ENCODE data around the gene SESN1.
A peak's percentile ranks its signal among the peaks of the same experiment; 100 is the strongest.

SESN1 gene

DNA sequence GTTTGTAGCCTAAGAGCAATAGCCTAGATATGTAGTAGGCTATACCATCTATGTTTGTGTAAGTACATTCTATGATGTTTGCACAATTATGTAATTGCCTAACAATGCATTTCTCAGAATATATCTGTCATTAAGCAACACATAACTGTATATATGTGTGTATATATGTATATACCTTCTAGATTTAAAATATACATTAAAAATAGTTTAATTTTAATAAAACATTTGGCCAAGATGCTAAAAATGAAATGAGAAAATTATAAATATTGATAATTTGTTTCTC is 20.6 kb downstream of the SESN1 start:
- FAIRE-seq (no peak), DNase-seq (ENCODE audit: insufficient read length) (no peak)
- TF ChIP-seq POLR2A (IDR thresholded peaks at IDR 0.05; ENCODE audit: low read depth, low read length) (no peak), TAF1 (IDR thresholded peaks at IDR 0.05; ENCODE audit: borderline replicate concordance, low read depth, low read length) (no peak), POLR2AphosphoS5 (IDR thresholded peaks at IDR 0.05; ENCODE audit: low read depth, low read length) (no peak)

- FAIRE-seq (peak; percentile 72), DNase-seq (ENCODE audit: insufficient read length) (no peak)
- TF ChIP-seq POLR2AphosphoS5 (IDR thresholded peaks at IDR 0.05; ENCODE audit: low read depth, low read length) (no peak), POLR2A (IDR thresholded peaks at IDR 0.05; ENCODE audit: low read depth, low read length) (no peak), TAF1 (IDR thresholded peaks at IDR 0.05; ENCODE audit: borderline replicate concordance, low read depth, low read length) (no peak)
Observed at GRCh38 chr6:109073344-109074132, 21.1 kb downstream of the SESN1 start.

DNA sequence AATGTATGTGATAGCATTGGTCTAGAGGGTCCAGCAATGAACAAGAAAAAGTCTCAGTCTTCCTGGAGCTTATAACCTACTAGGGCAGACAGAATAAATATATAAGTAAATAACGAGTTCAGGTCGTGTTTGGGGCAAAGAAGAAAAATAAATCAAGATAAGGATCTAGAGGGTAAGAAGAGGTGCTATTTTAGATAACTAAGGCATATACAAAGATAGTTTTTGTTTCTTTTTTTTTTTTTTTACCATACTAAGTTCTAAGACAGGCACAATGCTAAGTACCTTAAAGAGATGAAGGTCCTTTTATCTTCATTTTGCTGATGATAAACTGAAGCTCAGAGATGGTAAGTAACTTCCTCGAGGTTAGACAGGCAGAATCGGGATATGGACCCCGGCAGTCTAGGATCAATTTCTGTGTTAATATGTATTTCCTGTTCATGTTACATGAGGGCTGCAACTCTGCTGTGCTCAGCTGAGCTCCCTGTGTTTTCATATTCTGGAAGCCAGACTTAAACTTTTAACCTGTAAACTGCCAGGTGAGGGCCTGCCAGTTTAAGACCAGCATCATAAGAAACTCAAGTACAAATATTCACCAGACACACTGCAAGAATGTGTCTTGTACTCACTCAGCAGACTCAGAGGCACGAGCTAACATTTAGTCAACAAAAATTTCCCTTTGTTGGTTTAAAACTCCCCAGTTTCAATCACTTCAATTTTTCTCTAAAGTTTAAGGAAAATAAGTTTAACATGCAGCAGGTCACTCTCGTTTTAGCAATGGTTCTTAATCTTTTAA is 23.3 kb downstream of the SESN1 start:
- no peak for DNase-seq (ENCODE audit: insufficient read length)

DNA sequence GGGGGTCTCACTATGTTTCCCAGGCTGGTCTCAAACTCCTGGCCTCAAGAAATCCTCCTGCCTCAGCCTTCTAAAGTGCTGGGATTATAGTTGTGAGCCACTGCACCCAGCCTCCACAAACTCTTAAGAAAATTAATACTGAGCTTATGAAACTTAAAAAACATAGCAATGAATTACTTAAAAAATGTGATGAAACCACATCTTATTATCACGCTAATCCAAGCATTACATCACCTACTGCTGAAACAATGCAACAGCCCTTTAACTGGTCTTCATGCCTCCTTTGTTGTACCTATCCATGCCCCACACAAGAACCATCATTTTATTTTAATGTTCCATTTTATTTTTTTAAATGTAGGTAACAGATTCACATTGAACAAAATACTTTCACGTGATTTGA is 24.9 kb downstream of the SESN1 start:
- FAIRE-seq (no peak), DNase-seq (ENCODE audit: insufficient read length) (no peak)
- TF ChIP-seq POLR2AphosphoS5 (IDR thresholded peaks at IDR 0.05; ENCODE audit: low read depth, low read length), result no peak
- TF ChIP-seq TAF1 (IDR thresholded peaks at IDR 0.05; ENCODE audit: borderline replicate concordance, low read depth, low read length), result no peak
- TF ChIP-seq POLR2A (IDR thresholded peaks at IDR 0.05; ENCODE audit: low read depth, low read length), result no peak

More for the DNA sequence above, 23.3 kb downstream of the SESN1 start:
- TF ChIP-seq POLR2AphosphoS5 (IDR thresholded peaks at IDR 0.05; ENCODE audit: low read depth, low read length) (no peak), POLR2A (IDR thresholded peaks at IDR 0.05; ENCODE audit: low read depth, low read length) (no peak), TAF1 (IDR thresholded peaks at IDR 0.05; ENCODE audit: borderline replicate concordance, low read depth, low read length) (no peak)
- FAIRE-seq, result no peak

DNA sequence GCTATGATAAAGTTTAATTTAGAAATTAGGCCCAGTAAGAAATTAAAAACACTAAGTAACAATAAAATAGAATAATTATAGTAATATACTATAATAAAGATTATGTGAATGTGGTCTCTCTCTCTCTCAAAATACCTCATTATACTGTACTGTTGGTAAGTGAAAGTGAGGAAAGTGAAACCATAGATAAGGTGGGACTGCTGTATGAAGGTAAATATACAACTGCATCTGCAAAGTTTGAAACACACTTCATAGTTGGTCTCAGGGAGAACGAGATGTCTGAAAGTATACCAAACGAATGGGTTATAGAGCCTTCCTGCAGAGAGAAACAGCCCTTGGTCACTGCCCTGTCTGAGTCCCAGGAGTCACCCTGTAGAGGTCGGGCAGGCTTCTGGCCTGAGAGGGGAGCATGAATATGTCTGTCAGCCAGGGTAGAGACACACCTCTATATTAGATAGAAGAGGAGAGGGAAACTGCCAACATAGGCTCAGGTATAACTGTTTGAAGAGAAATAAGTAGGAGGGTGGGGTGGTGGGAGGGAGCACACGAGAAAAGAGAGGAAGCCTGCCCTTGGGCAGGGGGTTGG is 31.8 kb downstream of the SESN1 start:
- FAIRE-seq (no peak), DNase-seq (ENCODE audit: insufficient read length) (no peak)
- TF ChIP-seq POLR2AphosphoS5 (IDR thresholded peaks at IDR 0.05; ENCODE audit: low read depth, low read length), result no peak
- TF ChIP-seq TAF1 (IDR thresholded peaks at IDR 0.05; ENCODE audit: borderline replicate concordance, low read depth, low read length), result no peak
- TF ChIP-seq POLR2A (IDR thresholded peaks at IDR 0.05; ENCODE audit: low read depth, low read length), result no peak

DNA sequence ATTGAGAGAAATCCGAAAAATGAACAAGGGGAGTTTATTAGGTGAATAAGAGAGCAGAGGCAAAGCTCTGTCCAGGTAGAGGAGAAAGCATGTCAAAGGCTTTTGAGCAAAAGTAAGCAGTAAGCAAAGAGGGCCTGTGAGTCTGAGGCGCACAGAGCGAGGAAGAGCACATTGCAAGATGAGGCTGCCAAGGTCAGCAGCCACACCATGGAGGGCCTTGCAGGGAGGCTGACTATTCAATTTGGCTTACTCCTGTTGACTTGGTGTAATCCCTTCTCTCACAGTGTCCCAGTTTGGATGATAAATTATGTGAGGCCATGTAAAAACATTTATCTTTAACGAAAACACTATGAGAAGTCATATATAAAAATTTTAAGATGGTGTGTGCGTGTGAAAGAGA is 32.4 kb downstream of the SESN1 start:
- DNase-seq (ENCODE audit: insufficient read length) (no peak), FAIRE-seq (no peak)
- TF ChIP-seq POLR2A (IDR thresholded peaks at IDR 0.05; ENCODE audit: low read depth, low read length) (no peak), POLR2AphosphoS5 (IDR thresholded peaks at IDR 0.05; ENCODE audit: low read depth, low read length) (no peak), TAF1 (IDR thresholded peaks at IDR 0.05; ENCODE audit: borderline replicate concordance, low read depth, low read length) (no peak)

DNA sequence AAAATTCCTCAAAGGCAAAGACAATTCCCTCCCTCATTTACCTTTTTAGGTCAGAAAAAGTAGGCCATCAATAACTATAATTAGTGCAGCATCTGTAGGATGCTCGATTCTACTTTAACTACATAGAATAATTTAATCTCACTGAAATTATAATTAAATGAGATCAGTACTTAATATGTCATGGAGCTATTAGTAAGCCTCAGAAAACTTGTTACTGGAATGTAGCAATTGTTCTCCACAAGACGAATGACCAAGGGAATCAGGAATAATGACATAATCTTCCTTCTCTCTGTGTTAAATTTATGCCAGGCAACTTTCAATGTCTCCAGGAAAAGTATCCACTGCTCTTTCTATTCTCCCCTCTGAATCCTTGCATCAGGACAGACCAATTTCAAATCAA is 34.1 kb downstream of the SESN1 start:
- FAIRE-seq, result no peak
- no peak for DNase-seq (ENCODE audit: insufficient read length)
- no peak for TF ChIP-seq POLR2A (IDR thresholded peaks at IDR 0.05; ENCODE audit: low read depth, low read length)

GRCh38 chr6:109059571-109060021 is 35.0 kb downstream of the SESN1 start:
- no peak for TF ChIP-seq POLR2AphosphoS5 (IDR thresholded peaks at IDR 0.05; ENCODE audit: low read depth, low read length)
- TF ChIP-seq POLR2A (IDR thresholded peaks at IDR 0.05; ENCODE audit: low read depth, low read length), result no peak
- no peak for TF ChIP-seq TAF1 (IDR thresholded peaks at IDR 0.05; ENCODE audit: borderline replicate concordance, low read depth, low read length)
- DNase-seq (ENCODE audit: insufficient read length) (no peak), FAIRE-seq (no peak)

GRCh38 chr6:109059153-109059552 is 35.5 kb downstream of the SESN1 start:
- DNase-seq (ENCODE audit: insufficient read length) (no peak), FAIRE-seq (no peak)
- no peak for TF ChIP-seq POLR2AphosphoS5 (IDR thresholded peaks at IDR 0.05; ENCODE audit: low read depth, low read length)
- TF ChIP-seq TAF1 (IDR thresholded peaks at IDR 0.05; ENCODE audit: borderline replicate concordance, low read depth, low read length), result no peak
- TF ChIP-seq POLR2A (IDR thresholded peaks at IDR 0.05; ENCODE audit: low read depth, low read length), result no peak

GRCh38 chr6:109058620-109059019 is 36.0 kb downstream of the SESN1 start:
- DNase-seq (ENCODE audit: insufficient read length) (no peak), FAIRE-seq (no peak)
- no peak for TF ChIP-seq TAF1 (IDR thresholded peaks at IDR 0.05; ENCODE audit: borderline replicate concordance, low read depth, low read length)
- TF ChIP-seq POLR2A (IDR thresholded peaks at IDR 0.05; ENCODE audit: low read depth, low read length), result no peak
- no peak for TF ChIP-seq POLR2AphosphoS5 (IDR thresholded peaks at IDR 0.05; ENCODE audit: low read depth, low read length)

DNA sequence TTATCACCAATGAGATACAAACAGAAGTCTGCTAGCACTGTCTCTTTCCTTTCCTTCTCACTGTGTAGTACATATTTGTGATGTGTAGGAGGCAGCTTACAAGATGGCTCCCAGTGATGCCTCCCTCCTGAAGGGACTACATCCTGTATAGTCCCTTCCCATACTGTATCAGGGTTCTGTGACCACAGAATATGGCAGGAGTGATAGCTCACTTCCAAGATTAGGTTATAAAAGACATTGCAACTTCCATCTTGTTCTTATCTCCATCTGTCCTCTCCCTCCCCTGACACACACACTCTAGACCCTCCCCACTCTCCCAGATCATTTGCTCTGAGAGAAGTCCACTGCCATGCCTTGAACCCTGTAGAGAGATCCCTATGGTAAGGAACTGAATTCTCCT is 38.0 kb downstream of the SESN1 start:
- no peak for TF ChIP-seq POLR2A (IDR thresholded peaks at IDR 0.05; ENCODE audit: low read depth, low read length)
- TF ChIP-seq POLR2AphosphoS5 (IDR thresholded peaks at IDR 0.05; ENCODE audit: low read depth, low read length), result no peak
- no peak for TF ChIP-seq TAF1 (IDR thresholded peaks at IDR 0.05; ENCODE audit: borderline replicate concordance, low read depth, low read length)
- FAIRE-seq, result no peak

More for the DNA sequence above, 38.0 kb downstream of the SESN1 start:
- DNase-seq (ENCODE audit: insufficient read length), result no peak

Measured in GM12892 (cell line).